ENCODE data around the gene MCTP1.
A peak's percentile ranks its signal among the peaks of the same experiment; 100 is the strongest.

MCTP1 gene

GRCh38 chr5:95284572-95285408, at the start of gene MCTP1:
Gene MCTP1, minus strand, starts transcription at chr5:95285094.
- Histone ChIP-seq H3K4me1 (ENCODE audit: control insufficient read depth in 1 of 2, insufficient read depth in 2 of 2, low read length in 2 of 2) (peaks cover 0 to 17% of the 10 kb centered on the region in 2 donors), H3K36me3 (ENCODE audit: control insufficient read depth in 1 of 2, insufficient read depth in 2 of 2, low read length in 2 of 2) (no peaks in the 10 kb centered on the region), H3K27me3 (ENCODE audit: low read depth, low read length) (peaks cover 20% of the 10 kb centered on the region), H3K9me3 (ENCODE audit: control insufficient read depth in 1 of 2, low read length in 2 of 2) (no peaks in the 10 kb centered on the region), H3K4me3 (ENCODE audit: low read depth in 1 of 2, low read length in 2 of 2) (peak within 1 kb of the TSS; percentile 49 to 90), H3K27ac (ENCODE audit: low read length) (no peak within 1 kb of the TSS)

GRCh38 chr5:95332158-95332557, 47.3 kb upstream of the MCTP1 start:
- Histone ChIP-seq H3K4me3 (ENCODE audit: low read depth in 1 of 2, low read length in 2 of 2) (no peak overlapping the region), H3K36me3 (ENCODE audit: control insufficient read depth in 1 of 2, insufficient read depth in 2 of 2, low read length in 2 of 2) (no peaks in the 10 kb centered on the region), H3K4me1 (ENCODE audit: control insufficient read depth in 1 of 2, insufficient read depth in 2 of 2, low read length in 2 of 2) (no peaks in the 10 kb centered on the region), H3K9me3 (ENCODE audit: control insufficient read depth in 1 of 2, low read length in 2 of 2) (no peaks in the 10 kb centered on the region), H3K27ac (ENCODE audit: low read length) (no peak overlapping the region), H3K27me3 (ENCODE audit: low read depth, low read length) (no peaks in the 10 kb centered on the region)

- H3K4me1 ChIP-seq (ENCODE audit: control insufficient read depth in 1 of 2, insufficient read depth in 2 of 2, low read length in 2 of 2): no peaks in the 10 kb centered on the region
These were observed 46.5 kb upstream of the MCTP1 start for GRCh38 chr5:95331358-95331757.

GRCh38 chr5:95327211-95327610, 42.3 kb upstream of the MCTP1 start:
- Histone ChIP-seq H3K36me3 (ENCODE audit: control insufficient read depth in 1 of 2, insufficient read depth in 2 of 2, low read length in 2 of 2) (no peaks in the 10 kb centered on the region), H3K27ac (ENCODE audit: low read length) (no peak overlapping the region), H3K4me1 (ENCODE audit: control insufficient read depth in 1 of 2, insufficient read depth in 2 of 2, low read length in 2 of 2) (no peaks in the 10 kb centered on the region), H3K27me3 (ENCODE audit: low read depth, low read length) (no peaks in the 10 kb centered on the region), H3K9me3 (ENCODE audit: control insufficient read depth in 1 of 2, low read length in 2 of 2) (no peaks in the 10 kb centered on the region), H3K4me3 (ENCODE audit: low read depth in 1 of 2, low read length in 2 of 2) (no peak overlapping the region)

More at GRCh38 chr5:95331358-95331757, 46.5 kb upstream of the MCTP1 start:
- Histone ChIP-seq H3K4me3 (ENCODE audit: low read depth in 1 of 2, low read length in 2 of 2) (no peak overlapping the region), H3K36me3 (ENCODE audit: control insufficient read depth in 1 of 2, insufficient read depth in 2 of 2, low read length in 2 of 2) (no peaks in the 10 kb centered on the region), H3K27me3 (ENCODE audit: low read depth, low read length) (no peaks in the 10 kb centered on the region), H3K27ac (ENCODE audit: low read length) (no peak overlapping the region), H3K9me3 (ENCODE audit: control insufficient read depth in 1 of 2, low read length in 2 of 2) (no peaks in the 10 kb centered on the region)

- Histone ChIP-seq H3K27ac (ENCODE audit: low read length) (no peak overlapping the region), H3K27me3 (ENCODE audit: low read depth, low read length) (no peaks in the 10 kb centered on the region)
These were observed 32.8 kb upstream of the MCTP1 start for GRCh38 chr5:95317687-95318086.

GRCh38 chr5:95317085-95317484, 32.2 kb upstream of the MCTP1 start:
- H3K4me1 ChIP-seq (ENCODE audit: control insufficient read depth in 1 of 2, insufficient read depth in 2 of 2, low read length in 2 of 2): no peaks in the 10 kb centered on the region
- no peaks in the 10 kb centered on the region for H3K27me3 ChIP-seq (ENCODE audit: low read depth, low read length)
- no peak overlapping the region for H3K27ac ChIP-seq (ENCODE audit: low read length)
- H3K4me3 ChIP-seq (ENCODE audit: low read depth in 1 of 2, low read length in 2 of 2): no peak overlapping the region
- H3K36me3 ChIP-seq (ENCODE audit: control insufficient read depth in 1 of 2, insufficient read depth in 2 of 2, low read length in 2 of 2): no peaks in the 10 kb centered on the region
- H3K9me3 ChIP-seq (ENCODE audit: control insufficient read depth in 1 of 2, low read length in 2 of 2): peaks cover 0 to 3% of the 10 kb centered on the region in 2 donors

More at GRCh38 chr5:95317687-95318086, 32.8 kb upstream of the MCTP1 start:
- no peaks in the 10 kb centered on the region for H3K36me3 ChIP-seq (ENCODE audit: control insufficient read depth in 1 of 2, insufficient read depth in 2 of 2, low read length in 2 of 2)
- H3K4me3 ChIP-seq (ENCODE audit: low read depth in 1 of 2, low read length in 2 of 2): no peak overlapping the region
- no peaks in the 10 kb centered on the region for H3K9me3 ChIP-seq (ENCODE audit: control insufficient read depth in 1 of 2, low read length in 2 of 2)
- no peaks in the 10 kb centered on the region for H3K4me1 ChIP-seq (ENCODE audit: control insufficient read depth in 1 of 2, insufficient read depth in 2 of 2, low read length in 2 of 2)

GRCh38 chr5:95304711-95305110, 19.8 kb upstream of the MCTP1 start:
- H3K27me3 ChIP-seq (ENCODE audit: low read depth, low read length): no peaks in the 10 kb centered on the region
- no peak overlapping the region for H3K27ac ChIP-seq (ENCODE audit: low read length)
- no peaks in the 10 kb centered on the region for H3K4me1 ChIP-seq (ENCODE audit: control insufficient read depth in 1 of 2, insufficient read depth in 2 of 2, low read length in 2 of 2)

GRCh38 chr5:95298651-95299050, 13.8 kb upstream of the MCTP1 start:
- Histone ChIP-seq H3K9me3 (ENCODE audit: control insufficient read depth in 1 of 2, low read length in 2 of 2) (no peaks in the 10 kb centered on the region), H3K36me3 (ENCODE audit: control insufficient read depth in 1 of 2, insufficient read depth in 2 of 2, low read length in 2 of 2) (no peaks in the 10 kb centered on the region), H3K4me1 (ENCODE audit: control insufficient read depth in 1 of 2, insufficient read depth in 2 of 2, low read length in 2 of 2) (no peaks in the 10 kb centered on the region), H3K27ac (ENCODE audit: low read length) (no peak overlapping the region), H3K27me3 (ENCODE audit: low read depth, low read length) (no peaks in the 10 kb centered on the region), H3K4me3 (ENCODE audit: low read depth in 1 of 2, low read length in 2 of 2) (no peak overlapping the region)

More at GRCh38 chr5:95304711-95305110, 19.8 kb upstream of the MCTP1 start:
- H3K4me3 ChIP-seq (ENCODE audit: low read depth in 1 of 2, low read length in 2 of 2): no peak overlapping the region
- no peaks in the 10 kb centered on the region for H3K36me3 ChIP-seq (ENCODE audit: control insufficient read depth in 1 of 2, insufficient read depth in 2 of 2, low read length in 2 of 2)
- H3K9me3 ChIP-seq (ENCODE audit: control insufficient read depth in 1 of 2, low read length in 2 of 2): no peaks in the 10 kb centered on the region

GRCh38 chr5:95296291-95296690, 11.4 kb upstream of the MCTP1 start:
- no peaks in the 10 kb centered on the region for H3K27me3 ChIP-seq (ENCODE audit: low read depth, low read length)
- no peak overlapping the region for H3K27ac ChIP-seq (ENCODE audit: low read length)
- H3K36me3 ChIP-seq (ENCODE audit: control insufficient read depth in 1 of 2, insufficient read depth in 2 of 2, low read length in 2 of 2): no peaks in the 10 kb centered on the region
- no peak overlapping the region for H3K4me3 ChIP-seq (ENCODE audit: low read depth in 1 of 2, low read length in 2 of 2)
- no peaks in the 10 kb centered on the region for H3K4me1 ChIP-seq (ENCODE audit: control insufficient read depth in 1 of 2, insufficient read depth in 2 of 2, low read length in 2 of 2)
- no peaks in the 10 kb centered on the region for H3K9me3 ChIP-seq (ENCODE audit: control insufficient read depth in 1 of 2, low read length in 2 of 2)

- H3K4me3 ChIP-seq (ENCODE audit: low read depth in 1 of 2, low read length in 2 of 2): peak overlapping the region; percentile 49 to 90
- no peaks in the 10 kb centered on the region for H3K36me3 ChIP-seq (ENCODE audit: control insufficient read depth in 1 of 2, insufficient read depth in 2 of 2, low read length in 2 of 2)
These were observed 488 bp upstream of the MCTP1 start for GRCh38 chr5:95285409-95285755.

GRCh38 chr5:95283761-95284571, 928 bp downstream of the MCTP1 start:
- Histone ChIP-seq H3K9me3 (ENCODE audit: control insufficient read depth in 1 of 2, low read length in 2 of 2) (no peaks in the 10 kb centered on the region), H3K36me3 (ENCODE audit: control insufficient read depth in 1 of 2, insufficient read depth in 2 of 2, low read length in 2 of 2) (no peaks in the 10 kb centered on the region), H3K27ac (ENCODE audit: low read length) (no peak overlapping the region), H3K4me3 (ENCODE audit: low read depth in 1 of 2, low read length in 2 of 2) (peak overlapping the region; percentile 26 to 90), H3K4me1 (ENCODE audit: control insufficient read depth in 1 of 2, insufficient read depth in 2 of 2, low read length in 2 of 2) (peaks cover 0 to 17% of the 10 kb centered on the region in 2 donors), H3K27me3 (ENCODE audit: low read depth, low read length) (peaks cover 20% of the 10 kb centered on the region)

More at GRCh38 chr5:95285409-95285755, 488 bp upstream of the MCTP1 start:
- Histone ChIP-seq H3K9me3 (ENCODE audit: control insufficient read depth in 1 of 2, low read length in 2 of 2) (no peaks in the 10 kb centered on the region), H3K27me3 (ENCODE audit: low read depth, low read length) (peaks cover 20% of the 10 kb centered on the region), H3K27ac (ENCODE audit: low read length) (no peak overlapping the region), H3K4me1 (ENCODE audit: control insufficient read depth in 1 of 2, insufficient read depth in 2 of 2, low read length in 2 of 2) (peaks cover 0 to 17% of the 10 kb centered on the region in 2 donors)

All from muscle layer of duodenum (tissue), 2 donors.